ENCODE measurements around the gene C3orf70. TPM values are rescaled to one million over a fixed set of nuclear protein-coding genes. Genes with fewer than 3 reads are reported as not detected.

C3orf70 gene
- total RNA-seq, 2 donors from 2014 or later, result 0.06 to 0.17 TPM

- DNase-seq (ENCODE audit: low spot score), result no peak
- no peak overlapping the region for H3K27ac Mint-ChIP-seq
- no peak overlapping the region for H3K4me3 Mint-ChIP-seq
- H3K27me3 Mint-ChIP-seq, result peaks cover 23 to 34% of the 10 kb centered on the region in 2 donors
- H3K4me1 Mint-ChIP-seq (ENCODE audit: low read depth in 2 of 2), result no peaks in the 10 kb centered on the region
- peak in 1 of 2 donors; percentile 29 for ATAC-seq
- H3K9me3 Mint-ChIP-seq, result no peaks in the 10 kb centered on the region
- H3K36me3 Mint-ChIP-seq, result no peaks in the 10 kb centered on the region
Measured at GRCh38 chr3:185162634-185163033, 9.8 kb upstream of the C3orf70 start.

- ATAC-seq (no peak), DNase-seq (ENCODE audit: low spot score) (no peak)
- Mint-ChIP-seq H3K4me3 (no peak overlapping the region), H3K9me3 (no peaks in the 10 kb centered on the region), H3K36me3 (no peaks in the 10 kb centered on the region), H3K4me1 (ENCODE audit: low read depth in 2 of 2) (no peaks in the 10 kb centered on the region), H3K27me3 (peaks cover 28 to 38% of the 10 kb centered on the region in 2 donors), H3K27ac (no peak overlapping the region)
Measured at GRCh38 chr3:185161761-185162160, 8.9 kb upstream of the C3orf70 start.

- DNase-seq (ENCODE audit: low spot score) (peak; percentile 15), ATAC-seq (no peak)
- Mint-ChIP-seq H3K4me3 (no peak overlapping the region), H3K36me3 (no peaks in the 10 kb centered on the region), H3K4me1 (ENCODE audit: low read depth in 2 of 2) (peaks cover 0 to 3% of the 10 kb centered on the region in 2 donors), H3K9me3 (no peaks in the 10 kb centered on the region), H3K27me3 (peaks cover 27 to 33% of the 10 kb centered on the region in 2 donors), H3K27ac (no peak overlapping the region)
Measured at GRCh38 chr3:185157347-185157746, 4.5 kb upstream of the C3orf70 start.

GRCh38 chr3:185155678-185156077, 2.8 kb upstream of the C3orf70 start:
- Mint-ChIP-seq H3K27ac (no peak overlapping the region), H3K4me1 (ENCODE audit: low read depth in 2 of 2) (peaks cover 0 to 3% of the 10 kb centered on the region in 2 donors), H3K27me3 (peaks cover 28 to 38% of the 10 kb centered on the region in 2 donors), H3K36me3 (no peaks in the 10 kb centered on the region), H3K4me3 (no peak overlapping the region), H3K9me3 (no peaks in the 10 kb centered on the region)
- ATAC-seq (no peak), DNase-seq (ENCODE audit: low spot score) (no peak)

GRCh38 chr3:185153861-185154629, 1.2 kb upstream of the C3orf70 start:
- no peak overlapping the region for H3K4me3 Mint-ChIP-seq
- H3K36me3 Mint-ChIP-seq, result no peaks in the 10 kb centered on the region
- no peak overlapping the region for H3K27ac Mint-ChIP-seq
- DNase-seq (ENCODE audit: low spot score) (no peak), ATAC-seq (peak in 1 of 2 donors; percentile 7)
- no peaks in the 10 kb centered on the region for H3K9me3 Mint-ChIP-seq
- peaks cover 31 to 50% of the 10 kb centered on the region in 2 donors for H3K27me3 Mint-ChIP-seq
- H3K4me1 Mint-ChIP-seq (ENCODE audit: low read depth in 2 of 2), result peaks cover 0 to 3% of the 10 kb centered on the region in 2 donors

GRCh38 chr3:185153171-185153771, 411 bp upstream of the C3orf70 start:
- Mint-ChIP-seq H3K27ac (no peak overlapping the region), H3K9me3 (no peaks in the 10 kb centered on the region), H3K4me3 (peak overlapping the region; percentile 79), H3K27me3 (peaks cover 26 to 42% of the 10 kb centered on the region in 2 donors), H3K4me1 (ENCODE audit: low read depth in 2 of 2) (peaks cover 0 to 3% of the 10 kb centered on the region in 2 donors), H3K36me3 (no peaks in the 10 kb centered on the region)
- peak; percentile 2 to 36 for ATAC-seq
- DNase-seq (ENCODE audit: low spot score), result no peak

- Mint-ChIP-seq H3K9me3 (no peaks in the 10 kb centered on the region), H3K27me3 (peaks cover 22 to 38% of the 10 kb centered on the region in 2 donors), H3K36me3 (no peaks in the 10 kb centered on the region), H3K4me1 (ENCODE audit: low read depth in 2 of 2) (peaks cover 0 to 3% of the 10 kb centered on the region in 2 donors), H3K27ac (no peak overlapping the region), H3K4me3 (peak overlapping the region; percentile 71)
- no peak for ATAC-seq
- DNase-seq (ENCODE audit: low spot score), result no peak
Measured at GRCh38 chr3:185151964-185152409, 873 bp downstream of the C3orf70 start.

- Mint-ChIP-seq H3K4me3 (no peak overlapping the region), H3K9me3 (no peaks in the 10 kb centered on the region), H3K36me3 (no peaks in the 10 kb centered on the region), H3K4me1 (ENCODE audit: low read depth in 2 of 2) (peaks cover 0 to 3% of the 10 kb centered on the region in 2 donors), H3K27ac (no peak overlapping the region), H3K27me3 (peaks cover 18 to 32% of the 10 kb centered on the region in 2 donors)
- ATAC-seq, result no peak
- DNase-seq (ENCODE audit: low spot score), result no peak
Measured at GRCh38 chr3:185151101-185151963, 1.5 kb downstream of the C3orf70 start.

GRCh38 chr3:185150561-185150960, 2.3 kb downstream of the C3orf70 start:
- Mint-ChIP-seq H3K4me1 (ENCODE audit: low read depth in 2 of 2) (peaks cover 0 to 3% of the 10 kb centered on the region in 2 donors), H3K36me3 (no peaks in the 10 kb centered on the region), H3K4me3 (no peak overlapping the region), H3K27me3 (peaks cover 20 to 30% of the 10 kb centered on the region in 2 donors), H3K9me3 (no peaks in the 10 kb centered on the region), H3K27ac (no peak overlapping the region)
- ATAC-seq (no peak), DNase-seq (ENCODE audit: low spot score) (no peak)

- H3K27me3 Mint-ChIP-seq, result peaks cover 20 to 30% of the 10 kb centered on the region in 2 donors
- no peaks in the 10 kb centered on the region for H3K9me3 Mint-ChIP-seq
- ATAC-seq, result no peak
- no peak overlapping the region for H3K4me3 Mint-ChIP-seq
- peaks cover 0 to 3% of the 10 kb centered on the region in 2 donors for H3K4me1 Mint-ChIP-seq (ENCODE audit: low read depth in 2 of 2)
- H3K36me3 Mint-ChIP-seq, result no peaks in the 10 kb centered on the region
- no peak overlapping the region for H3K27ac Mint-ChIP-seq
- no peak for DNase-seq (ENCODE audit: low spot score)
Measured at GRCh38 chr3:185149591-185149990, 3.3 kb downstream of the C3orf70 start.

GRCh38 chr3:185145511-185145910, 7.3 kb downstream of the C3orf70 start:
- no peak for DNase-seq (ENCODE audit: low spot score)
- H3K36me3 Mint-ChIP-seq, result no peaks in the 10 kb centered on the region
- H3K9me3 Mint-ChIP-seq, result no peaks in the 10 kb centered on the region
- H3K4me3 Mint-ChIP-seq, result no peak overlapping the region
- ATAC-seq, result no peak
- H3K27ac Mint-ChIP-seq, result no peak overlapping the region
- no peaks in the 10 kb centered on the region for H3K4me1 Mint-ChIP-seq (ENCODE audit: low read depth in 2 of 2)
- peaks cover 17 to 19% of the 10 kb centered on the region in 2 donors for H3K27me3 Mint-ChIP-seq

GRCh38 chr3:185144784-185145183, 8.1 kb downstream of the C3orf70 start:
- DNase-seq (ENCODE audit: low spot score) (no peak), ATAC-seq (no peak)
- peaks cover 12 to 17% of the 10 kb centered on the region in 2 donors for H3K27me3 Mint-ChIP-seq
- H3K9me3 Mint-ChIP-seq, result no peaks in the 10 kb centered on the region
- H3K4me3 Mint-ChIP-seq, result no peak overlapping the region
- H3K27ac Mint-ChIP-seq, result no peak overlapping the region
- H3K4me1 Mint-ChIP-seq (ENCODE audit: low read depth in 2 of 2), result no peaks in the 10 kb centered on the region
- no peaks in the 10 kb centered on the region for H3K36me3 Mint-ChIP-seq

- ATAC-seq, result no peak
- H3K4me1 Mint-ChIP-seq (ENCODE audit: low read depth in 2 of 2), result no peaks in the 10 kb centered on the region
- H3K27me3 Mint-ChIP-seq, result peaks cover 23 to 25% of the 10 kb centered on the region in 2 donors
- no peak overlapping the region for H3K4me3 Mint-ChIP-seq
- DNase-seq (ENCODE audit: low spot score), result no peak
- H3K27ac Mint-ChIP-seq, result no peak overlapping the region
- no peaks in the 10 kb centered on the region for H3K9me3 Mint-ChIP-seq
- no peaks in the 10 kb centered on the region for H3K36me3 Mint-ChIP-seq
Measured at GRCh38 chr3:185137821-185138220, 15.0 kb downstream of the C3orf70 start.

Measured in natural killer cell treated with Interleukin-12 subunit alpha and Interleukin-12 subunit beta and Interleukin-15 and Interleukin-18, amount 100 ng/mL, for 72 hours (primary cell).